HEK293 (cell line): ENCODE measurements around the gene NOXO1.

ENCODE experiments used
- EGR2 ChIP-seq: fragments of 450-650 bp; formaldehyde crosslinking; IDR thresholded peaks from 2 replicates; pipeline ENCODE4 v1.5.1; 2016; ENCODE audit warnings: low read depth, missing biosample characterization, missing genetic modification characterization
- IKZF3 ChIP-seq: fragments of 450-650 bp; IDR thresholded peaks from 2 replicates; pipeline ENCODE4 v1.5.0; 2018; ENCODE audit warnings: missing biosample characterization, mild to moderate bottlenecking, missing genetic modification characterization, moderate library complexity
- KLF10 ChIP-seq: fragments of 450-650 bp; IDR thresholded peaks from 2 replicates; pipeline ENCODE4 v1.5.1; 2018; ENCODE audit warnings: missing biosample characterization, mild to moderate bottlenecking, missing genetic modification characterization
- MYNN ChIP-seq: fragments of 450-650 bp; formaldehyde crosslinking; IDR thresholded peaks from 2 replicates; pipeline ENCODE4 v1.5.1; 2016; ENCODE audit warnings: missing biosample characterization, missing genetic modification characterization, borderline replicate concordance
- OVOL3 ChIP-seq: fragments of 450-650 bp; formaldehyde crosslinking; IDR thresholded peaks from 2 replicates; pipeline ENCODE4 v1.5.1; 2016; ENCODE audit warnings: missing biosample characterization, missing genetic modification characterization
- PATZ1 ChIP-seq: fragments of 450-650 bp; formaldehyde crosslinking; IDR thresholded peaks from 2 replicates; pipeline ENCODE4 v1.5.1; 2016; ENCODE audit warnings: missing biosample characterization, missing genetic modification characterization
- PRDM4 ChIP-seq: fragments of 450-650 bp; formaldehyde crosslinking; IDR thresholded peaks from 2 replicates; pipeline ENCODE4 v1.5.1; 2017; ENCODE audit warnings: missing biosample characterization, missing genetic modification characterization
- PRDM6 ChIP-seq: fragments of 450-650 bp; formaldehyde crosslinking; IDR thresholded peaks from 2 replicates; pipeline ENCODE4 v1.5.1; 2017; ENCODE audit warnings: missing biosample characterization, missing genetic modification characterization
- TCF7L2 ChIP-seq: IDR thresholded peaks from 2 replicates; pipeline ENCODE4 v1.6.1; 2011; ENCODE audit warnings: low read depth, mild to moderate bottlenecking, inconsistent platforms, low read length, moderate library complexity, borderline replicate concordance
- TRIM28 ChIP-seq: IDR thresholded peaks from 2 replicates; pipeline ENCODE4 v1.6.1; 2011; ENCODE audit warnings: low read length, control low read depth, borderline replicate concordance
- ZBTB20 ChIP-seq: fragments of 450-650 bp; formaldehyde crosslinking; IDR thresholded peaks from 2 replicates; pipeline ENCODE4 v1.5.1; 2016; ENCODE audit warnings: missing biosample characterization, missing genetic modification characterization
- ZBTB44 ChIP-seq: fragments of 450-650 bp; IDR thresholded peaks from 2 replicates; pipeline ENCODE4 v1.5.1; 2018; ENCODE audit warnings: missing biosample characterization, mild to moderate bottlenecking, missing genetic modification characterization
- ZBTB8A ChIP-seq: fragments of 450-650 bp; formaldehyde crosslinking; IDR thresholded peaks from 2 replicates; pipeline ENCODE4 v1.5.1; 2016; ENCODE audit warnings: missing biosample characterization, missing genetic modification characterization
- ZFP37 ChIP-seq: fragments of 450-650 bp; formaldehyde crosslinking; IDR thresholded peaks from 2 replicates; pipeline ENCODE4 v1.5.1; 2016; ENCODE audit warnings: missing biosample characterization, missing genetic modification characterization
- ZNF10 ChIP-seq: fragments of 450-650 bp; formaldehyde crosslinking; IDR thresholded peaks from 2 replicates; pipeline ENCODE4 v1.5.1; 2017; ENCODE audit warnings: missing biosample characterization, missing genetic modification characterization
- ZNF2 ChIP-seq: fragments of 450-650 bp; formaldehyde crosslinking; IDR thresholded peaks from 2 replicates; pipeline ENCODE4 v1.5.1; 2016; ENCODE audit warnings: missing biosample characterization, missing genetic modification characterization
- ZNF24 ChIP-seq: fragments of 450-650 bp; formaldehyde crosslinking; IDR thresholded peaks from 2 replicates; pipeline ENCODE4 v1.5.1; 2016; ENCODE audit warnings: missing biosample characterization, missing genetic modification characterization
- ZNF248 ChIP-seq: fragments of 450-650 bp; formaldehyde crosslinking; IDR thresholded peaks from 2 replicates; pipeline ENCODE4 v1.5.1; 2017; ENCODE audit warnings: missing biosample characterization, missing genetic modification characterization
- ZNF350 ChIP-seq: fragments of 450-650 bp; formaldehyde crosslinking; IDR thresholded peaks from 2 replicates; pipeline ENCODE4 v1.5.0; 2017; ENCODE audit warnings: missing biosample characterization, mild to moderate bottlenecking, missing genetic modification characterization
- ZNF366 ChIP-seq: fragments of 450-650 bp; formaldehyde crosslinking; conservative IDR thresholded peaks from 2 replicates; pipeline ENCODE4 v1.5.1; 2016; ENCODE audit warnings: missing biosample characterization, missing genetic modification characterization
- ZNF391 ChIP-seq: fragments of 450-650 bp; formaldehyde crosslinking; IDR thresholded peaks from 2 replicates; pipeline ENCODE4 v1.5.1; 2016; ENCODE audit warnings: low read depth, missing biosample characterization, missing genetic modification characterization, borderline replicate concordance
- ZNF404 ChIP-seq: fragments of 450-650 bp; formaldehyde crosslinking; IDR thresholded peaks from 2 replicates; pipeline ENCODE4 v1.5.1; 2017; ENCODE audit warnings: missing biosample characterization, missing genetic modification characterization
- ZNF423 ChIP-seq: fragments of 450-650 bp; formaldehyde crosslinking; IDR thresholded peaks from 2 replicates; pipeline ENCODE4 v1.5.1; 2016; ENCODE audit warnings: missing biosample characterization, missing genetic modification characterization
- ZNF473 ChIP-seq: fragments of 450-650 bp; formaldehyde crosslinking; IDR thresholded peaks from 2 replicates; pipeline ENCODE4 v1.5.1; 2017; ENCODE audit warnings: missing biosample characterization, missing genetic modification characterization
- ZNF514 ChIP-seq: fragments of 450-650 bp; formaldehyde crosslinking; IDR thresholded peaks from 2 replicates; pipeline ENCODE4 v1.5.1; 2016; ENCODE audit warnings: missing biosample characterization, missing genetic modification characterization
- ZNF585B ChIP-seq: fragments of 450-650 bp; formaldehyde crosslinking; IDR thresholded peaks from 2 replicates; pipeline ENCODE4 v1.5.1; 2016; ENCODE audit warnings: missing biosample characterization, missing genetic modification characterization
- ZNF600 ChIP-seq: fragments of 450-650 bp; formaldehyde crosslinking; IDR thresholded peaks from 2 replicates; pipeline ENCODE4 v1.5.1; 2016; ENCODE audit warnings: missing biosample characterization, missing genetic modification characterization
- ZNF670 ChIP-seq: fragments of 450-650 bp; formaldehyde crosslinking; IDR thresholded peaks from 2 replicates; pipeline ENCODE4 v1.5.1; 2016; ENCODE audit warnings: missing biosample characterization, missing genetic modification characterization, low read depth
- ZNF776 ChIP-seq: fragments of 450-650 bp; formaldehyde crosslinking; IDR thresholded peaks from 2 replicates; pipeline ENCODE4 v1.5.0; 2017; ENCODE audit warnings: missing biosample characterization, missing genetic modification characterization, borderline replicate concordance
- ZNF785 ChIP-seq: fragments of 450-650 bp; formaldehyde crosslinking; IDR thresholded peaks from 2 replicates; pipeline ENCODE4 v1.5.1; 2016; ENCODE audit warnings: missing biosample characterization, missing genetic modification characterization
- ZNF791 ChIP-seq: fragments of 450-650 bp; formaldehyde crosslinking; IDR thresholded peaks from 2 replicates; pipeline ENCODE4 v1.5.1; 2016; ENCODE audit warnings: missing biosample characterization, missing genetic modification characterization
- ZSCAN30 ChIP-seq: fragments of 450-650 bp; IDR thresholded peaks from 2 replicates; pipeline ENCODE4 v1.5.1; 2018; ENCODE audit warnings: missing biosample characterization, mild to moderate bottlenecking, missing genetic modification characterization, moderate library complexity
- ZXDB ChIP-seq: fragments of 450-650 bp; formaldehyde crosslinking; IDR thresholded peaks from 2 replicates; pipeline ENCODE4 v1.5.1; 2016; ENCODE audit warnings: missing biosample characterization, missing genetic modification characterization

Gene NOXO1

GRCh38 chr16:1960665-1961630, 20.3 kb downstream of the NOXO1 start (continued):
- TF ChIP-seq ZNF791 (no peak), ZBTB20 (tag by site-specific recombination) (peak; percentile 75), ZNF248 (tag by site-specific recombination) (no peak), TRIM28 (peak; percentile 67; the same call in 1 of the 2 replicates), ZNF366 (tag by site-specific recombination) (peak; percentile 62), ZNF10 (tag by site-specific recombination) (0 out of 2 replicates have a peak, but pooled peaks have one; percentile 15), ZNF391 (tag by site-specific recombination) (peak; percentile 76; the same call in 1 of the 2 replicates), ZNF514 (tag by site-specific recombination) (no peak), ZNF350 (tag by site-specific recombination) (no peak), ZNF2 (tag by site-specific recombination) (peak; percentile 92), EGR2 (tag by site-specific recombination) (no peak), ZNF785 (tag by site-specific recombination) (no peak), ZNF585B (tag by site-specific recombination) (no peak), OVOL3 (tag by site-specific recombination) (0 out of 2 replicates have a peak, but pooled peaks have one; percentile 27), ZNF404 (tag by site-specific recombination) (no peak), PRDM6 (tag by site-specific recombination) (peak; percentile 63; the same call in 1 of the 2 replicates), ZXDB (peak; percentile 74), IKZF3 (peak; percentile 93), ZSCAN30 (peak; percentile 63), ZNF24 (0 out of 2 replicates have a peak, but pooled peaks have one; percentile 51), ZNF670 (tag by site-specific recombination) (no peak), ZNF473 (tag by site-specific recombination) (no peak), MYNN (tag by site-specific recombination) (no peak), KLF10 (peak; percentile 41), ZNF423 (tag by site-specific recombination) (no peak), TCF7L2 (no peak), ZBTB44 (tag by site-specific recombination) (peak; percentile 94), ZNF776 (tag by site-specific recombination) (no peak), PATZ1 (tag by site-specific recombination) (no peak), PRDM4 (tag by site-specific recombination) (no peak; the same call in 1 of the 2 replicates), ZBTB8A (no peak), ZNF600 (peak; percentile 82), ZFP37 (tag by site-specific recombination) (peak; percentile 94)
